Measurements from ENCODE around the gene CNTN5.

CNTN5 gene

GRCh38 chr11:99567334-99567956 is 546.7 kb downstream of the CNTN5 start:
- TF ChIP-seq HOXA7 (CRISPR knock-in tag; IDR thresholded peaks at IDR 0.05; ENCODE audit: borderline replicate concordance) (no peak), MYNN (tag by site-specific recombination; IDR thresholded peaks at IDR 0.05; ENCODE audit: borderline replicate concordance) (no peak), ZFHX2 (tag by site-specific recombination; conservative IDR thresholded peaks at IDR 0.05) (no peak), ZNF248 (tag by site-specific recombination; IDR thresholded peaks at IDR 0.05) (no peak), ZNF530 (tag by site-specific recombination; IDR thresholded peaks at IDR 0.05; ENCODE audit: low read depth) (no peak), BCL11A (tag by site-specific recombination; IDR thresholded peaks at IDR 0.05; ENCODE audit: low read depth) (no peak), ZNF214 (tag by site-specific recombination; IDR thresholded peaks at IDR 0.05; ENCODE audit: borderline replicate concordance) (no peak), HOXD13 (CRISPR knock-in tag; IDR thresholded peaks at IDR 0.05; ENCODE audit: borderline replicate concordance) (no peak), ZNF791 (tag by site-specific recombination; IDR thresholded peaks at IDR 0.05) (no peak), HIC1 (tag by site-specific recombination; IDR thresholded peaks at IDR 0.05) (no peak), ZNF174 (tag by site-specific recombination; IDR thresholded peaks at IDR 0.05) (no peak), HOXC10 (CRISPR knock-in tag; IDR thresholded peaks at IDR 0.05) (no peak), SP7 (tag by site-specific recombination; IDR thresholded peaks at IDR 0.05) (no peak), REPIN1 (tag by site-specific recombination; IDR thresholded peaks at IDR 0.05; ENCODE audit: low read depth) (no peak), ZNF138 (tag by site-specific recombination; IDR thresholded peaks at IDR 0.05; ENCODE audit: borderline replicate concordance) (no peak), SETDB1 (IDR thresholded peaks at IDR 0.05; ENCODE audit: insufficient read length, low read length) (no peak), ZNF777 (tag by site-specific recombination; IDR thresholded peaks at IDR 0.05; ENCODE audit: borderline replicate concordance) (no peak)
- TF ChIP-seq, protein P1, sequence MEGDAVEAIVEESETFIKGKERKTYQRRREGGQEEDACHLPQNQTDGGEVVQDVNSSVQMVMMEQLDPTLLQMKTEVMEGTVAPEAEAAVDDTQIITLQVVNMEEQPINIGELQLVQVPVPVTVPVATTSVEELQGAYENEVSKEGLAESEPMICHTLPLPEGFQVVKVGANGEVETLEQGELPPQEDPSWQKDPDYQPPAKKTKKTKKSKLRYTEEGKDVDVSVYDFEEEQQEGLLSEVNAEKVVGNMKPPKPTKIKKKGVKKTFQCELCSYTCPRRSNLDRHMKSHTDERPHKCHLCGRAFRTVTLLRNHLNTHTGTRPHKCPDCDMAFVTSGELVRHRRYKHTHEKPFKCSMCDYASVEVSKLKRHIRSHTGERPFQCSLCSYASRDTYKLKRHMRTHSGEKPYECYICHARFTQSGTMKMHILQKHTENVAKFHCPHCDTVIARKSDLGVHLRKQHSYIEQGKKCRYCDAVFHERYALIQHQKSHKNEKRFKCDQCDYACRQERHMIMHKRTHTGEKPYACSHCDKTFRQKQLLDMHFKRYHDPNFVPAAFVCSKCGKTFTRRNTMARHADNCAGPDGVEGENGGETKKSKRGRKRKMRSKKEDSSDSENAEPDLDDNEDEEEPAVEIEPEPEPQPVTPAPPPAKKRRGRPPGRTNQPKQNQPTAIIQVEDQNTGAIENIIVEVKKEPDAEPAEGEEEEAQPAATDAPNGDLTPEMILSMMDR (tag by site-specific recombination; IDR thresholded peaks at IDR 0.05) = no peak
- TF ChIP-seq, protein P2, sequence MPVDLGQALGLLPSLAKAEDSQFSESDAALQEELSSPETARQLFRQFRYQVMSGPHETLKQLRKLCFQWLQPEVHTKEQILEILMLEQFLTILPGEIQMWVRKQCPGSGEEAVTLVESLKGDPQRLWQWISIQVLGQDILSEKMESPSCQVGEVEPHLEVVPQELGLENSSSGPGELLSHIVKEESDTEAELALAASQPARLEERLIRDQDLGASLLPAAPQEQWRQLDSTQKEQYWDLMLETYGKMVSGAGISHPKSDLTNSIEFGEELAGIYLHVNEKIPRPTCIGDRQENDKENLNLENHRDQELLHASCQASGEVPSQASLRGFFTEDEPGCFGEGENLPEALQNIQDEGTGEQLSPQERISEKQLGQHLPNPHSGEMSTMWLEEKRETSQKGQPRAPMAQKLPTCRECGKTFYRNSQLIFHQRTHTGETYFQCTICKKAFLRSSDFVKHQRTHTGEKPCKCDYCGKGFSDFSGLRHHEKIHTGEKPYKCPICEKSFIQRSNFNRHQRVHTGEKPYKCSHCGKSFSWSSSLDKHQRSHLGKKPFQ (tag by site-specific recombination; IDR thresholded peaks at IDR 0.05) = no peak
- TF ChIP-seq, protein P3, sequence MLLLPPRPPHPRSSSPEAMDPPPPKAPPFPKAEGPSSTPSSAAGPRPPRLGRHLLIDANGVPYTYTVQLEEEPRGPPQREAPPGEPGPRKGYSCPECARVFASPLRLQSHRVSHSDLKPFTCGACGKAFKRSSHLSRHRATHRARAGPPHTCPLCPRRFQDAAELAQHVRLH (tag by site-specific recombination; IDR thresholded peaks at IDR 0.05) = no peak

GRCh38 chr11:99568808-99569207 is 548.1 kb downstream of the CNTN5 start:
- H3K9me3 ChIP-seq (ENCODE audit: control insufficient read depth, insufficient read depth, low read depth, low read length) = no peaks in the 10 kb centered on the region
- H3K4me1 ChIP-seq (ENCODE audit: control insufficient read depth, insufficient read depth, low read length) = no peaks in the 10 kb centered on the region
- ChIA-PET POLR2A (no interaction called here), CTCF (no interaction called here)
- no peak overlapping the region for H3K4me3 ChIP-seq (ENCODE audit: low read depth, low read length)
- H3K36me3 ChIP-seq (ENCODE audit: control insufficient read depth in 2 of 2, insufficient read depth in 1 of 2, low read length in 2 of 2) = no peaks in the 10 kb centered on the region
- no peak overlapping the region for H3K27ac ChIP-seq (ENCODE audit: extremely low read depth, low read depth, low read length)
- TF ChIP-seq ZNF214 (tag by site-specific recombination; IDR thresholded peaks at IDR 0.05; ENCODE audit: borderline replicate concordance) (no peak), HIC1 (tag by site-specific recombination; IDR thresholded peaks at IDR 0.05) (no peak), MEIS1 (CRISPR knock-in tag; IDR thresholded peaks at IDR 0.05; ENCODE audit: borderline replicate concordance) (no peak), WT1 (tag by site-specific recombination; IDR thresholded peaks at IDR 0.05) (no peak), ZNF19 (tag by site-specific recombination; IDR thresholded peaks at IDR 0.05; ENCODE audit: low read depth) (no peak), BCL11B (tag by site-specific recombination; IDR thresholded peaks at IDR 0.05; ENCODE audit: low read depth) (no peak)
- TF ChIP-seq, protein P4, sequence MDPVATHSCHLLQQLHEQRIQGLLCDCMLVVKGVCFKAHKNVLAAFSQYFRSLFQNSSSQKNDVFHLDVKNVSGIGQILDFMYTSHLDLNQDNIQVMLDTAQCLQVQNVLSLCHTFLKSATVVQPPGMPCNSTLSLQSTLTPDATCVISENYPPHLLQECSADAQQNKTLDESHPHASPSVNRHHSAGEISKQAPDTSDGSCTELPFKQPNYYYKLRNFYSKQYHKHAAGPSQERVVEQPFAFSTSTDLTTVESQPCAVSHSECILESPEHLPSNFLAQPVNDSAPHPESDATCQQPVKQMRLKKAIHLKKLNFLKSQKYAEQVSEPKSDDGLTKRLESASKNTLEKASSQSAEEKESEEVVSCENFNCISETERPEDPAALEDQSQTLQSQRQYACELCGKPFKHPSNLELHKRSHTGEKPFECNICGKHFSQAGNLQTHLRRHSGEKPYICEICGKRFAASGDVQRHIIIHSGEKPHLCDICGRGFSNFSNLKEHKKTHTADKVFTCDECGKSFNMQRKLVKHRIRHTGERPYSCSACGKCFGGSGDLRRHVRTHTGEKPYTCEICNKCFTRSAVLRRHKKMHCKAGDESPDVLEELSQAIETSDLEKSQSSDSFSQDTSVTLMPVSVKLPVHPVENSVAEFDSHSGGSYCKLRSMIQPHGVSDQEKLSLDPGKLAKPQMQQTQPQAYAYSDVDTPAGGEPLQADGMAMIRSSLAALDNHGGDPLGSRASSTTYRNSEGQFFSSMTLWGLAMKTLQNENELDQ (tag by site-specific recombination; IDR thresholded peaks at IDR 0.05; ENCODE audit: low read depth) = no peak

More at GRCh38 chr11:99567334-99567956, 546.7 kb downstream of the CNTN5 start:
- ChIA-PET POLR2A (no interaction called here), CTCF (no interaction called here)
- Histone ChIP-seq H3K4me1 (ENCODE audit: control insufficient read depth, insufficient read depth, low read length) (no peaks in the 10 kb centered on the region), H3K27ac (ENCODE audit: extremely low read depth, low read depth, low read length) (no peak overlapping the region), H3K9me3 (ENCODE audit: control insufficient read depth, insufficient read depth, low read depth, low read length) (no peaks in the 10 kb centered on the region), H3K4me3 (ENCODE audit: low read depth, low read length) (no peak overlapping the region), H3K36me3 (ENCODE audit: control insufficient read depth in 2 of 2, insufficient read depth in 1 of 2, low read length in 2 of 2) (no peaks in the 10 kb centered on the region)

Data from HEK293 (cell line).